Tibial nerve (tissue), 4 donors: ENCODE data around the gene ENC1. TPM values are rescaled to one million over a fixed set of nuclear protein-coding genes. Genes with fewer than 3 reads are reported as not detected.

ENCODE experiments used
- DNase-seq, 2 donors: peaks; one replicate each; pipeline ENCODE4 v3.0.0-alpha.2; 2019; ENCODE audit warnings: low spot score in 2 of 2
- H3K27ac ChIP-seq, 4 donors: fragments of 200-600 bp; sonication (generic) in 3 of 4; one replicate each; pipeline ENCODE4 v1.5.1; 2017 to 2019; ENCODE audit warnings: mild to moderate bottlenecking in 1 of 4
- H3K27me3 ChIP-seq, 2 donors: fragments of 200-600 bp; sonication (generic) in 1 of 2; one replicate each; pipeline versions ENCODE4 v1.5.1 to v1.6.0; 2017 to 2019
- H3K36me3 ChIP-seq, 3 donors: fragments of 200-600 bp; sonication (generic); one replicate each; pipeline ENCODE4 v1.5.1; 2018 to 2019
- H3K4me1 ChIP-seq, 4 donors: fragments of 200-600 bp; sonication (generic) in 3 of 4; one replicate each; pipeline ENCODE4 v1.5.1; 2017 to 2019
- H3K4me3 ChIP-seq, 4 donors: fragments of 200-600 bp; sonication (generic) in 3 of 4; one replicate each; pipeline ENCODE4 v1.5.1; 2017 to 2019; ENCODE audit warnings: mild to moderate bottlenecking in 1 of 4, moderate library complexity in 1 of 4
- H3K9me3 ChIP-seq, 4 donors: fragments of 200-600 bp; sonication (generic) in 3 of 4; one replicate each; pipeline ENCODE4 v1.5.1; 2017 to 2019
- EP300 ChIP-seq, 2 donors: sonication (generic); formaldehyde crosslinking; IDR thresholded peaks; one replicate each; pipeline ENCODE4 v1.6.1; 2017; ENCODE audit warnings: antibody characterized with exemption in 2 of 2, mild to moderate bottlenecking in 1 of 2
- POLR2A ChIP-seq, 2 donors: fragments of 450-650 bp; IDR thresholded peaks; one replicate each; pipeline ENCODE4 v1.6.1; 2017; ENCODE audit warnings: antibody characterized with exemption in 2 of 2, mild to moderate bottlenecking in 2 of 2, moderate library complexity in 2 of 2
- WGBS, 2 donors: methylation state at CpG; one replicate each; pipeline ENCODE4 v1.1.5; 2018; 5-methylcytosine and 5-hydroxymethylcytosine counted together
- total RNA-seq, 4 donors: library from RNA; depleted of rRNA; stranded (reverse); fragments of >200 nt; gene quantifications; one replicate each; pipeline ENCODE4 v1.1.0, GENCODE V29; 2016
- TF ChIP-seq, protein P1 (sequence below), 5 experiments: fragments of 200-600 bp in 3 of 5; fragments of 450-650 bp in 2 of 5; sonication (generic) in 3 of 5; IDR thresholded peaks; one replicate each; pipeline ENCODE4 v1.5.1; 2016 to 2019; ENCODE audit warnings: antibody characterized with exemption in 5 of 5, mild to moderate bottlenecking in 3 of 5, moderate library complexity in 2 of 5

Gene ENC1
- total RNA-seq, 4 donors from 2014 or later = 4.0 to 11.7 (median 7.7) TPM

DNA sequence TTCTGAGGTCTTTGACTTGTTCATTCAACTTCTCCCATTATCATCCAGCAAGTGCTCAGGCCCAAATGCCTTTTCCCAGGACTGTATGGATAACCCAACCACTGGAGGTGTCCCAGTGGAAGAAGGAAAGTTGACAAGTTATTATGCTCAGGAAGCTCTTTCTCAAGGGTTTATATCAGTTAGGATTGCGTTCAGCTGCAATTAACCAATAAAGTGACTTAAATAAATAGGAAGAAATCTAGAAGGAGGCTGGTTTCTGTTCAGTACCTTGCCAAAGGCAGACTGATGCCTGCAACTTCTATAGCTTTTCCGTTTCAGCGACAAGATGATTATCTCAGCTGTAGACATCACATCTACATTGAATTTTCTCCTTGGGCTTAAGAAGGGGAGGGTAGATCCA lies 52.1 kb downstream of the ENC1 start:
- WGBS, 2 donors = 90 to 96% methylated on average over 3 of the region's 3 CpGs
- DNase-seq = no peak
- no peak for TF ChIP-seq EP300 (IDR thresholded peaks at IDR 0.05)
- no peak for TF ChIP-seq POLR2A (IDR thresholded peaks at IDR 0.05)
- H3K4me1 ChIP-seq = peaks cover 0 to 19% (median 0%) of the 10 kb centered on the region in 4 donors
- H3K9me3 ChIP-seq = no peaks in the 10 kb centered on the region
- no peak overlapping the region for H3K4me3 ChIP-seq
- H3K36me3 ChIP-seq = no peaks in the 10 kb centered on the region
- no peaks in the 10 kb centered on the region for H3K27me3 ChIP-seq
- no peak overlapping the region for H3K27ac ChIP-seq

DNA sequence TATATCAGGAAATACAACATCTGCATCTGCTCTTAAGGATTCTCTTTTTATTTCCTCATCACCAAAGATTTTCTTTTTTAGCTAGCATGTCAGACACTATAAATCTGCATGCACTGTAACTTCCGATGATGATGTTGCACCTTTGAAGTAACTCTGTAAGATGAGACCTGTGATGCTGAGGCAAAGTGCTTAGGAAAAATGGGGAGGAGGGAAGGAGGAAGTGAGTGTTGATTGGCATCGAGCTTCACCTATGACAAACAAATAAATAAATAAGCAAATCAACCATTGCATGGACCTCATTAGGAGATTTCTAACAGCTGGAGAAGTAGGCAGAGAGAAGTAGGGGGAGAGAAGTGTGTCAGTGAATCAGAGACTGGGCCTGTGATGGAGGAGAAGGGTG lies 52.6 kb downstream of the ENC1 start:
- H3K4me3 ChIP-seq = no peak overlapping the region
- TF ChIP-seq EP300 (IDR thresholded peaks at IDR 0.05) (no peak), POLR2A (IDR thresholded peaks at IDR 0.05) (no peak)
- TF ChIP-seq, protein P1, sequence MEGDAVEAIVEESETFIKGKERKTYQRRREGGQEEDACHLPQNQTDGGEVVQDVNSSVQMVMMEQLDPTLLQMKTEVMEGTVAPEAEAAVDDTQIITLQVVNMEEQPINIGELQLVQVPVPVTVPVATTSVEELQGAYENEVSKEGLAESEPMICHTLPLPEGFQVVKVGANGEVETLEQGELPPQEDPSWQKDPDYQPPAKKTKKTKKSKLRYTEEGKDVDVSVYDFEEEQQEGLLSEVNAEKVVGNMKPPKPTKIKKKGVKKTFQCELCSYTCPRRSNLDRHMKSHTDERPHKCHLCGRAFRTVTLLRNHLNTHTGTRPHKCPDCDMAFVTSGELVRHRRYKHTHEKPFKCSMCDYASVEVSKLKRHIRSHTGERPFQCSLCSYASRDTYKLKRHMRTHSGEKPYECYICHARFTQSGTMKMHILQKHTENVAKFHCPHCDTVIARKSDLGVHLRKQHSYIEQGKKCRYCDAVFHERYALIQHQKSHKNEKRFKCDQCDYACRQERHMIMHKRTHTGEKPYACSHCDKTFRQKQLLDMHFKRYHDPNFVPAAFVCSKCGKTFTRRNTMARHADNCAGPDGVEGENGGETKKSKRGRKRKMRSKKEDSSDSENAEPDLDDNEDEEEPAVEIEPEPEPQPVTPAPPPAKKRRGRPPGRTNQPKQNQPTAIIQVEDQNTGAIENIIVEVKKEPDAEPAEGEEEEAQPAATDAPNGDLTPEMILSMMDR (IDR thresholded peaks at IDR 0.05) = no peak

DNA sequence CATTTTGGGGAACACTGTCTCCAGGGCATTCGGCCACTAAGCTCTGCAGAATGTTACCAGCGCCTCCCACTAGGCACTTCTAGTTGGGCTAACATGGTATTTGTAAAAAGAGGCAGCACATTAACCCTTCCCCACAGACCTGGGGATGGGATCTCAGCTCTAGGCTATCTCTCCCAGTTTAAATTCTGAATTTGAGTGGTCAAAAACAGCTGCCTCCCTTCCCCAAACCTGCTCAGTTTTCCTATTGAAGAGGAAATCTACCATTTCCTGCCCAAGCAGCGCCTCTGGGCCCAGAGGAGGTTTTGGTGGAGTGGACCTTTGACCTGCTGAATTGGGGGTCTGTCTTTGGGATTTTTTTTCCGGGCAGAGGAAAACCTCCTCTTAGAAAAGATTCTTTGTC lies 53.2 kb downstream of the ENC1 start:
- no peak for DNase-seq
- Histone ChIP-seq H3K4me3 (no peak overlapping the region), H3K36me3 (no peaks in the 10 kb centered on the region), H3K27me3 (no peaks in the 10 kb centered on the region), H3K27ac (peak overlapping the region in 1 of 4 donors; percentile 6), H3K4me1 (peaks cover 0 to 19% (median 0%) of the 10 kb centered on the region in 4 donors), H3K9me3 (no peaks in the 10 kb centered on the region)
- no peak for TF ChIP-seq EP300 (IDR thresholded peaks at IDR 0.05)
- TF ChIP-seq, protein P1 (IDR thresholded peaks at IDR 0.05) = no peak
- TF ChIP-seq POLR2A (IDR thresholded peaks at IDR 0.05) = no peak
- WGBS, 2 donors = 39 to 54% methylated on average over 4 of the region's 4 CpGs

More for the DNA sequence above, 52.6 kb downstream of the ENC1 start:
- H3K36me3 ChIP-seq = no peaks in the 10 kb centered on the region
- no peaks in the 10 kb centered on the region for H3K9me3 ChIP-seq
- peaks cover 0 to 19% (median 0%) of the 10 kb centered on the region in 4 donors for H3K4me1 ChIP-seq
- WGBS, 2 donors = 57 to 64% methylated on average over 2 of the region's 2 CpGs
- no peaks in the 10 kb centered on the region for H3K27me3 ChIP-seq
- no peak for DNase-seq
- no peak overlapping the region for H3K27ac ChIP-seq

DNA sequence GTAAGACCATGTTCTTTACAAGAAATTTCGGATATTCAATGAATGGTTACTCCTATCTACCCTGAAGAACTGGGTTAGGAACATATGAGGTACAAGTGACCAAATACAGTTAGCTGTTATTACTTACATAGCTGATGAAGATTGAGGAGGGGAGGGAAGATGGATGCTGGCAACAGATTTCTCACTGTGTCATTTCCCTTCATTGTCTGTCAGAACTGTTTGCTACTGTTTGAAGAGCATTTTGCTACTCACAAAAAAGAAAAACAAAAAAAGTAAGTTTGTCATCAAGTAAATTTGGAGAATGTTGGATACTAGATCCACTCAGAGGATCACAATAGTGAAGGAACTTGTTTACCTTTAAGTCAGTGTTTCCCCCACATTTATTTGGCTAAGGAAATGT lies 53.7 kb downstream of the ENC1 start:
- no peaks in the 10 kb centered on the region for H3K9me3 ChIP-seq
- no peak overlapping the region for H3K27ac ChIP-seq
- TF ChIP-seq, protein P1 (IDR thresholded peaks at IDR 0.05) = no peak
- no peak for TF ChIP-seq EP300 (IDR thresholded peaks at IDR 0.05)
- H3K36me3 ChIP-seq = no peaks in the 10 kb centered on the region
- H3K4me1 ChIP-seq = peaks cover 0 to 19% (median 0%) of the 10 kb centered on the region in 4 donors
- no peak overlapping the region for H3K4me3 ChIP-seq
- no peaks in the 10 kb centered on the region for H3K27me3 ChIP-seq
- no peak for DNase-seq
- 35 to 51% methylated on average over 1 of the region's 1 CpG for WGBS, 2 donors

DNA sequence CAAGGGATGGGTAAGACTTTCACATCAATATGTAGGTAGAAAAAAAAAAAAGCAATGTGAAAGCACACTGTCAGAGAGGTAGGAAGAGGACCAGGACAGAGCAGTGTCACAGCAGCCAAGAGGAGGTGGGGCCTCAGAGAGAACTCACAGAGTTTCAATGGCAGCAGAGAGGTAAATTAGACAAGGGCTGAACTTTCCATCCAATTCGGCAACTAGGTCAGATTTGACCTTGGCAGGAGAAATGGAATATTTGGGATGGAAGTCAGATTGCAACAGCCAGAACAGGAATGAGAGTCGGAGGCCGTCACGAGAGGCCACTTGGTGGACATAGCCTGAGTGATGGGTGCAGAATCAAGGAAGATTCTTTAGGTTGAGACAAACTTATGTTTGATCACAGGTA lies 57.7 kb downstream of the ENC1 start:
- no peak for DNase-seq
- no peaks in the 10 kb centered on the region for H3K27me3 ChIP-seq
- H3K9me3 ChIP-seq = no peaks in the 10 kb centered on the region
- H3K4me3 ChIP-seq = no peak overlapping the region
- peaks cover 0 to 18% (median 0%) of the 10 kb centered on the region in 4 donors for H3K4me1 ChIP-seq
- H3K27ac ChIP-seq = no peak overlapping the region
- no peaks in the 10 kb centered on the region for H3K36me3 ChIP-seq
- WGBS, 2 donors = 65 to 73% methylated on average over 4 of the region's 4 CpGs
- TF ChIP-seq, protein P1 (IDR thresholded peaks at IDR 0.05) = no peak
- TF ChIP-seq EP300 (IDR thresholded peaks at IDR 0.05) (no peak), POLR2A (IDR thresholded peaks at IDR 0.05) (no peak)

DNA sequence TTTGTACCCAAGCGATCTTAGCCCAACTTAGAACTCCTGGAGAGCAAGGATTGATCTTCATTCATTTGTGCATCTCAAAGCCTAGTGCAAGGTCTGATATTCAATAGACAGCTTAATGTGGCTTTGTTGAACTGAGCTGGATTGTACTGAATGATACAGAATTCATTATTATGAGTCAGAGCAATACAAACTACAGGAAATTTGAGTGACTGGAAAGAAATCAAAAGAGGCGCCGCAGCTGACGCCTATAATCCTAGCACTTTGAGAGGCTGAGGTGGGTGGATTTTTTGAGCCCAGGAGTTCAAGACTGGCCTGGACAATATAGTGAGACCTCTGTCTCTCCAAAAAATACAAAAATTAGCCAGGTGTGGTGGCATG lies 58.6 kb downstream of the ENC1 start:
- H3K36me3 ChIP-seq = no peaks in the 10 kb centered on the region
- TF ChIP-seq EP300 (IDR thresholded peaks at IDR 0.05) (no peak), POLR2A (IDR thresholded peaks at IDR 0.05) (no peak)
- TF ChIP-seq, protein P1 (IDR thresholded peaks at IDR 0.05) = no peak
- H3K4me3 ChIP-seq = no peak overlapping the region
- DNase-seq = no peak
- H3K27ac ChIP-seq = no peak overlapping the region
- 85 to 96% methylated on average over 4 of the region's 4 CpGs for WGBS, 2 donors
- no peaks in the 10 kb centered on the region for H3K27me3 ChIP-seq
- no peaks in the 10 kb centered on the region for H3K9me3 ChIP-seq
- H3K4me1 ChIP-seq = peaks cover 0 to 15% (median 2%) of the 10 kb centered on the region in 4 donors
